HepG2 (cell line): ENCODE results near the gene RNU7-1. TPM values are rescaled to one million over a fixed set of nuclear protein-coding genes. Genes with fewer than 3 reads are reported as not detected.

Experiments used
- CEBPB ChIP-seq: IDR thresholded peaks from 2 replicates; pipeline ENCODE4 v1.6.1; 2011; ENCODE audit warnings: low read depth, low read length, improper control_type of control experiment, borderline replicate concordance
- ELF3 ChIP-seq: IDR thresholded peaks from 2 replicates; pipeline ENCODE4 v1.6.1; 2016; ENCODE audit warnings: missing genetic modification reagents, missing compliant biosample characterization
- HOXA7 ChIP-seq: sonication (generic); formaldehyde crosslinking; IDR thresholded peaks from 2 replicates; pipeline ENCODE4 v1.8.1; 2022; ENCODE audit warnings: mild to moderate bottlenecking, missing genetic modification reagents, moderate library complexity
- MLX ChIP-seq: IDR thresholded peaks from 2 replicates; pipeline ENCODE4 v1.6.1; 2016
- MYNN ChIP-seq: sonication (generic); formaldehyde crosslinking; IDR thresholded peaks from 2 replicates; pipeline ENCODE4 v1.4.0; 2020; ENCODE audit warnings: mild to moderate bottlenecking, low read depth, missing genetic modification reagents
- NBN ChIP-seq: fragments of 450-650 bp; conservative IDR thresholded peaks from 2 replicates; pipeline ENCODE4 v1.6.1; 2017
- RFXANK ChIP-seq: IDR thresholded peaks from 2 replicates; pipeline ENCODE4 v1.6.1; 2016
- SAFB2 ChIP-seq: sonication (generic); formaldehyde crosslinking; IDR thresholded peaks from 2 replicates; pipeline ENCODE4 v1.5.1; 2020; ENCODE audit warnings: missing genetic modification reagents, low read depth, mild to moderate bottlenecking, borderline replicate concordance
- ZIK1 ChIP-seq: sonication (generic); formaldehyde crosslinking; IDR thresholded peaks from 2 replicates; pipeline ENCODE4 v1.5.0; 2020; ENCODE audit warnings: mild to moderate bottlenecking, low read depth, missing genetic modification reagents, borderline replicate concordance
- ZNF142 ChIP-seq: sonication (generic); formaldehyde crosslinking; IDR thresholded peaks from 2 replicates; pipeline ENCODE4 v1.4.0; 2020; ENCODE audit warnings: missing genetic modification reagents
- ZNF207 ChIP-seq: fragments of 450-650 bp; IDR thresholded peaks from 2 replicates; pipeline ENCODE4 v1.6.1; 2016; ENCODE audit warnings: antibody characterized with exemption, borderline replicate concordance
- ZNF3 ChIP-seq: IDR thresholded peaks from 2 replicates; pipeline ENCODE4 v1.7.0; 2017; ENCODE audit warnings: inconsistent platforms
- ZNF512 ChIP-seq: sonication (generic); formaldehyde crosslinking; IDR thresholded peaks from 2 replicates; pipeline ENCODE4 v1.4.0; 2020; ENCODE audit warnings: mild to moderate bottlenecking, missing genetic modification reagents
- ZNF567 ChIP-seq: sonication (generic); formaldehyde crosslinking; IDR thresholded peaks from 2 replicates; pipeline ENCODE4 v1.8.1; 2023; ENCODE audit warnings: mild to moderate bottlenecking, missing genetic modification reagents, borderline replicate concordance
- polyA plus RNA-seq, 8 experiments: library from polyadenylated mRNA; depleted of rRNA in 3 of 8; stranded (reverse) in 7 of 8; unstranded in 1 of 8; fragments of >200 nt; fragmentation: Illumina TruSeq in 4 of 8; extraction: Trizol in 4 of 8; gene quantifications; 2 replicates each; pipeline versions ENCODE4 v1.2.1 to v1.2.3, GENCODE V29; 2011 to 2016; ENCODE audit warnings: low read depth in 4 of 8, missing spikeins in 1 of 8, mixed read lengths in 1 of 8; ENCODE audit not compliant: insufficient read depth in 1 of 8
- total RNA-seq, 5 experiments: library from RNA; depleted of rRNA; stranded (reverse); fragments of >200 nt; fragmentation: Illumina TruSeq; extraction: Trizol; gene quantifications; 2 replicates each; pipeline ENCODE4 v1.2.3, GENCODE V29; 2016; ENCODE audit warnings: low read depth in 1 of 5
- TF ChIP-seq, protein P1 (sequence below): sonication (generic); formaldehyde crosslinking; conservative IDR thresholded peaks from 2 replicates; pipeline ENCODE4 v1.8.0; 2022; ENCODE audit warnings: missing genetic modification reagents
- TF ChIP-seq, protein P2 (sequence below): sonication (generic); IDR thresholded peaks from 2 replicates; pipeline ENCODE4 v1.6.1; 2016; ENCODE audit warnings: low read depth, borderline replicate concordance
- TF ChIP-seq, protein P3 (sequence below): sonication (generic); formaldehyde crosslinking; conservative IDR thresholded peaks from 2 replicates; pipeline ENCODE4 v1.8.1; 2023; ENCODE audit warnings: missing genetic modification reagents

RNU7-1 gene
- total and polyA plus RNA-seq, 2 of the 13 experiments (the other 11 are each of a cell fraction or from before 2014, with no cell fraction given) = not detected

DNA sequence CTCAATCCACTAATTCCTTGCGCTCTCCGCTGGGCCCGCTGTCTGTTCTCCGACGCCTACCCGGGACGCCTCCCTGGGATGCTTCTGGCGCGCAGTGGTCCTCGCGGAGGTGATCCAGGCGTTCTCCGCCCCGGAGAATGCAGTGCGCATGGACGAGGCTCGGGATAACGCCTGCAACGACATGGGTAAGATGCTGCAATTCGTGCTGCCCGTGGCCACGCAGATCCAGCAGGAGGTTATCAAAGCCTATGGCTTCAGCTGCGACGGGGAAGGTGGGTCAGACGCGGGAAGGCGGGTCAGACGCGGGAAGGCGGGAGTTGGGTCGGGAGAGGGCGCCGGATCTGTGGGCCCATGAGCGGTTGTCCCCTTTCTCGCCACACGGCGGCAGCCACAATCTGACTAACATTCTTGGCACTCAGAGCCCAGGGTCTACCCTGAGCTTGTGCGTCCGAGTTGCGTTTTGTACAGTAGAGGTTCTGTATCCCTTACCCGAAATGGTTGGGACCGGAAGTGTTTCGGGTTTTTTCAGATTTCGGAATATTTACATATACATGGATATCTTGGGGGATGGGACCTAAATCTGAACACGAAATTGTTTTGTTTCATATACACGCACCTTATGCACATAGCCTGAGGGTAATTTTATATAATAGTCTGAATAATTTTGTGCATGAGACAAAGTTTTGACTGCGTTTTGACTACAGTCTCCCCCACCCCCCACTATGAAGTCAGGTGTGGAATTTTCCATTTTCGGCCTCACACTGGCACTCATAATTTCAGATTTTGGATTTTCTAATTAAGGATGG is 968 bp downstream of the RNU7-1 start (continued):
- TF ChIP-seq ZNF142 = peak; percentile 74; the same call in 1 of the 2 replicates
- no peak for TF ChIP-seq RFXANK (CRISPR knock-in tag)
- no peak for TF ChIP-seq ZNF512 (CRISPR knock-in tag)
- TF ChIP-seq HOXA7 (CRISPR knock-in tag) = peak; percentile 82; the same call in 1 of the 2 replicates
- no peak for TF ChIP-seq NBN
- TF ChIP-seq, protein P1, sequence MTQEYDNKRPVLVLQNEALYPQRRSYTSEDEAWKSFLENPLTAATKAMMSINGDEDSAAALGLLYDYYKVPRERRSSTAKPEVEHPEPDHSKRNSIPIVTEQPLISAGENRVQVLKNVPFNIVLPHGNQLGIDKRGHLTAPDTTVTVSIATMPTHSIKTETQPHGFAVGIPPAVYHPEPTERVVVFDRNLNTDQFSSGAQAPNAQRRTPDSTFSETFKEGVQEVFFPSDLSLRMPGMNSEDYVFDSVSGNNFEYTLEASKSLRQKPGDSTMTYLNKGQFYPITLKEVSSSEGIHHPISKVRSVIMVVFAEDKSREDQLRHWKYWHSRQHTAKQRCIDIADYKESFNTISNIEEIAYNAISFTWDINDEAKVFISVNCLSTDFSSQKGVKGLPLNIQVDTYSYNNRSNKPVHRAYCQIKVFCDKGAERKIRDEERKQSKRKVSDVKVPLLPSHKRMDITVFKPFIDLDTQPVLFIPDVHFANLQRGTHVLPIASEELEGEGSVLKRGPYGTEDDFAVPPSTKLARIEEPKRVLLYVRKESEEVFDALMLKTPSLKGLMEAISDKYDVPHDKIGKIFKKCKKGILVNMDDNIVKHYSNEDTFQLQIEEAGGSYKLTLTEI (CRISPR knock-in tag) = no peak
- TF ChIP-seq MLX = no peak
- TF ChIP-seq ELF3 = peak; percentile 44; the same call in 1 of the 2 replicates
- no peak for TF ChIP-seq ZNF3 (CRISPR knock-in tag)
- TF ChIP-seq ZIK1 (CRISPR knock-in tag) = no peak
- TF ChIP-seq ZNF567 (CRISPR knock-in tag) = 0 out of 2 replicates have a peak, but pooled peaks have one; percentile 64
- no peak for TF ChIP-seq CEBPB
- TF ChIP-seq MYNN (CRISPR knock-in tag) = no peak
- peak; percentile 60; the same call in 1 of the 2 replicates for TF ChIP-seq SAFB2 (CRISPR knock-in tag)
- no peak for TF ChIP-seq ZNF207
- TF ChIP-seq, protein P2, sequence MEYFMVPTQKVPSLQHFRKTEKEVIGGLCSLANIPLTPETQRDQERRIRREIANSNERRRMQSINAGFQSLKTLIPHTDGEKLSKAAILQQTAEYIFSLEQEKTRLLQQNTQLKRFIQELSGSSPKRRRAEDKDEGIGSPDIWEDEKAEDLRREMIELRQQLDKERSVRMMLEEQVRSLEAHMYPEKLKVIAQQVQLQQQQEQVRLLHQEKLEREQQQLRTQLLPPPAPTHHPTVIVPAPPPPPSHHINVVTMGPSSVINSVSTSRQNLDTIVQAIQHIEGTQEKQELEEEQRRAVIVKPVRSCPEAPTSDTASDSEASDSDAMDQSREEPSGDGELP = peak; percentile 42; the same call in 1 of the 2 replicates
- TF ChIP-seq, protein P3, sequence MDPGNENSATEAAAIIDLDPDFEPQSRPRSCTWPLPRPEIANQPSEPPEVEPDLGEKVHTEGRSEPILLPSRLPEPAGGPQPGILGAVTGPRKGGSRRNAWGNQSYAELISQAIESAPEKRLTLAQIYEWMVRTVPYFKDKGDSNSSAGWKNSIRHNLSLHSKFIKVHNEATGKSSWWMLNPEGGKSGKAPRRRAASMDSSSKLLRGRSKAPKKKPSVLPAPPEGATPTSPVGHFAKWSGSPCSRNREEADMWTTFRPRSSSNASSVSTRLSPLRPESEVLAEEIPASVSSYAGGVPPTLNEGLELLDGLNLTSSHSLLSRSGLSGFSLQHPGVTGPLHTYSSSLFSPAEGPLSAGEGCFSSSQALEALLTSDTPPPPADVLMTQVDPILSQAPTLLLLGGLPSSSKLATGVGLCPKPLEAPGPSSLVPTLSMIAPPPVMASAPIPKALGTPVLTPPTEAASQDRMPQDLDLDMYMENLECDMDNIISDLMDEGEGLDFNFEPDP = no peak
